ENCODE data around the gene C13orf46. TPM values are rescaled to one million over a fixed set of nuclear protein-coding genes. Genes with fewer than 3 reads are reported as not detected.

Gene C13orf46
- total RNA-seq, 1 donor from 2014 or later, result 4.8 TPM

- intact Hi-C loops (cut with DNase I), result no loop called here
- Histone ChIP-seq H3K36me3 (peaks cover 0 to 4% of the 10 kb centered on the region in 2 donors), H3K27ac (no peak overlapping the region), H3K4me3 (no peak overlapping the region), H3K4me1 (peaks cover 0 to 3% of the 10 kb centered on the region in 2 donors), H3K9me3 (no peaks in the 10 kb centered on the region), H3K27me3 (no peaks in the 10 kb centered on the region)
- no peak for TF ChIP-seq CTCF (IDR thresholded peaks at IDR 0.05)
- no peak for DNase-seq (ENCODE audit: low spot score in 2 of 2)
Observed at GRCh38 chr13:113952151-113952982, 21.5 kb downstream of the C13orf46 start.

- peaks cover 0 to 4% of the 10 kb centered on the region in 2 donors for H3K36me3 ChIP-seq
- TF ChIP-seq CTCF (IDR thresholded peaks at IDR 0.05), result peak; percentile 89 to 93 (median 91)
- H3K4me1 ChIP-seq, result peaks cover 3 to 8% of the 10 kb centered on the region in 2 donors
- no peaks in the 10 kb centered on the region for H3K9me3 ChIP-seq
- intact Hi-C loops (cut with DNase I), result loop anchor here (1.0 kb wide), 1 partner anchor 275 kb away; no protein-coding TSS in a partner anchor
- peak; percentile 30 to 92 for DNase-seq (ENCODE audit: low spot score in 2 of 2)
- H3K4me3 ChIP-seq, result peak overlapping the region in 1 of 2 donors; percentile 41
- H3K27ac ChIP-seq, result no peak overlapping the region
- no peaks in the 10 kb centered on the region for H3K27me3 ChIP-seq
Observed at GRCh38 chr13:113951246-113951999, 22.5 kb downstream of the C13orf46 start.

GRCh38 chr13:113950451-113951245 lies 23.2 kb downstream of the C13orf46 start:
- no peak for TF ChIP-seq CTCF (IDR thresholded peaks at IDR 0.05)
- Histone ChIP-seq H3K27ac (no peak overlapping the region), H3K27me3 (no peaks in the 10 kb centered on the region), H3K36me3 (peaks cover 0 to 4% of the 10 kb centered on the region in 2 donors), H3K4me3 (no peak overlapping the region), H3K4me1 (peaks cover 3 to 8% of the 10 kb centered on the region in 2 donors), H3K9me3 (no peaks in the 10 kb centered on the region)
- no peak for DNase-seq (ENCODE audit: low spot score in 2 of 2)
- intact Hi-C loops (cut with DNase I), result loop anchor here (1.0 kb wide), 1 partner anchor 276 kb away; no protein-coding TSS in a partner anchor

- Histone ChIP-seq H3K27me3 (no peaks in the 10 kb centered on the region), H3K36me3 (peaks cover 0 to under 1% of the 10 kb centered on the region in 2 donors), H3K4me3 (no peak overlapping the region), H3K9me3 (no peaks in the 10 kb centered on the region), H3K4me1 (peaks cover 3 to 8% of the 10 kb centered on the region in 2 donors), H3K27ac (no peak overlapping the region)
- no peak for DNase-seq (ENCODE audit: low spot score in 2 of 2)
- TF ChIP-seq CTCF (IDR thresholded peaks at IDR 0.05), result no peak
- intact Hi-C loops (cut with DNase I), result no loop called here
Observed at GRCh38 chr13:113949546-113949945, 24.3 kb downstream of the C13orf46 start.

- Histone ChIP-seq H3K9me3 (no peaks in the 10 kb centered on the region), H3K4me3 (no peak overlapping the region), H3K27me3 (no peaks in the 10 kb centered on the region), H3K36me3 (no peaks in the 10 kb centered on the region), H3K4me1 (peaks cover 3 to 8% of the 10 kb centered on the region in 2 donors), H3K27ac (no peak overlapping the region)
- no peak for DNase-seq (ENCODE audit: low spot score in 2 of 2)
- no peak for TF ChIP-seq CTCF (IDR thresholded peaks at IDR 0.05)
- intact Hi-C loops (cut with DNase I), result no loop called here
Observed at GRCh38 chr13:113948034-113948742, 25.7 kb downstream of the C13orf46 start.
